ENCODE results near the gene PIK3CG. TPM values are rescaled to one million over a fixed set of nuclear protein-coding genes. Genes with fewer than 3 reads are reported as not detected.

Gene PIK3CG
- total RNA-seq (1 to 10 TPM; 1.3 to 4.5 (median 2.3) TPM), polyA plus RNA-seq (1 to 10 TPM in 1 of 2 donors, under 1 TPM in 1; 0.31 to 4.9 TPM)
- long read RNA-seq, donor 1, partial matches to known transcripts, result 0 of 1 reads
- long read RNA-seq, donor 1, other reads (novel, unspliced or antisense), result 1 of 1 reads
- long read RNA-seq, donor 2, result 0 reads
- long read RNA-seq, donor 3, result 0 reads

DNA sequence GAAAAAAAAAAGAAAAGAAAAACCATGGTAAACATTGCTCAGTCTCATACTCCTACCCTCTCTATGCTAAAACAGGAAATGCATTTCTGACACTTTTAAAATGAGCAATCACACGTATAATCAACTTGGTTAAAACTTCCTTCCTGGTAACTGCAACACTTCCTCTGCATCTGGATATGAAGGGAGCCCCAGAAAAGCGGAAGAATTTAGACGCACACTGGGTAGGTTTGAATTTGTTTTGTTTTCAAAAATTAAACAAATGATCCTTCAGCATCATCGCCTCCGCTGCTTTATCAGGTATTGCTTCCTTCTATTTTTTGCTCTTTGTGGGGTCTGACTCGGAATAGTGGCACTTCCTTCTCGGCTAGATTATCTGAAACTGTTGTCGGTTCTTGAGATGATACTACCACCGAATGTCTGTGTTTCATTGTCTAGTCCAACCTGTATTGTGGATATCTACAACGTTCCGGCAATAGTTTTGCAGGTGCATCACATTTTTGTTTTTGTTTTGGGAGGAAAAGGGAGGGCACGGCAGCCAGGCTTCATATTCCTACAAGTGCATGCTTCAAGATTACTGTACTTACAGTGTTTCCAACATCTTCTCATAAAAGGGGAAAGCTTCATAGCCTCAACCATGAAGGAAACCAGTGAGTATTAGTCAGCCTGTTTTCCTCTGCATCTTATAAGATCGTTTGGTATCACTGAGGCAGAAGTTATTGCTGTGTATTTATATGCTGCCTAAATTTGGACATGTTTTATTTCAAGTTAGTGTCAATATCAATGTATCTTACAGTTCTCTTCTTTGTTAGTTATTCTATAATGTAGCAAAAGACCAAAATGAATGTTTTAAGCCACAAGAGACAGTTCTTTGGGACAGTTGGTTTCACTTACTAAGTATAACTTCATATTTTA lies at the start of gene PIK3CG:
PIK3CG (plus strand) TSS at position 153 of the 912 bp plus-strand sequence. CDS start 2,280 bp downstream, outside the sequence.
- H3K27me3 ChIP-seq, result no peaks in the 10 kb centered on the region
- H3K4me1 ChIP-seq (ENCODE audit: insufficient read depth), result no peaks in the 10 kb centered on the region
- TF ChIP-seq POLR2A (IDR thresholded peaks at IDR 0.05) (no peak), EP300 (IDR thresholded peaks at IDR 0.05) (no peak)
- TF ChIP-seq, protein P1, sequence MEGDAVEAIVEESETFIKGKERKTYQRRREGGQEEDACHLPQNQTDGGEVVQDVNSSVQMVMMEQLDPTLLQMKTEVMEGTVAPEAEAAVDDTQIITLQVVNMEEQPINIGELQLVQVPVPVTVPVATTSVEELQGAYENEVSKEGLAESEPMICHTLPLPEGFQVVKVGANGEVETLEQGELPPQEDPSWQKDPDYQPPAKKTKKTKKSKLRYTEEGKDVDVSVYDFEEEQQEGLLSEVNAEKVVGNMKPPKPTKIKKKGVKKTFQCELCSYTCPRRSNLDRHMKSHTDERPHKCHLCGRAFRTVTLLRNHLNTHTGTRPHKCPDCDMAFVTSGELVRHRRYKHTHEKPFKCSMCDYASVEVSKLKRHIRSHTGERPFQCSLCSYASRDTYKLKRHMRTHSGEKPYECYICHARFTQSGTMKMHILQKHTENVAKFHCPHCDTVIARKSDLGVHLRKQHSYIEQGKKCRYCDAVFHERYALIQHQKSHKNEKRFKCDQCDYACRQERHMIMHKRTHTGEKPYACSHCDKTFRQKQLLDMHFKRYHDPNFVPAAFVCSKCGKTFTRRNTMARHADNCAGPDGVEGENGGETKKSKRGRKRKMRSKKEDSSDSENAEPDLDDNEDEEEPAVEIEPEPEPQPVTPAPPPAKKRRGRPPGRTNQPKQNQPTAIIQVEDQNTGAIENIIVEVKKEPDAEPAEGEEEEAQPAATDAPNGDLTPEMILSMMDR (IDR thresholded peaks at IDR 0.05), result no peak
- H3K36me3 ChIP-seq, result no peaks in the 10 kb centered on the region
- 16 to 65% (median 30%) methylated on average over 13 of the region's 13 CpGs for WGBS, 3 donors
- DNase-seq, result no peak
- no peaks in the 10 kb centered on the region for H3K9me3 ChIP-seq
- H3K4me3 ChIP-seq, result no peak within 1 kb of the TSS
- intact Hi-C loops (cut with DNase I), result no loop called here
- H3K27ac ChIP-seq, result no peak within 1 kb of the TSS

DNA sequence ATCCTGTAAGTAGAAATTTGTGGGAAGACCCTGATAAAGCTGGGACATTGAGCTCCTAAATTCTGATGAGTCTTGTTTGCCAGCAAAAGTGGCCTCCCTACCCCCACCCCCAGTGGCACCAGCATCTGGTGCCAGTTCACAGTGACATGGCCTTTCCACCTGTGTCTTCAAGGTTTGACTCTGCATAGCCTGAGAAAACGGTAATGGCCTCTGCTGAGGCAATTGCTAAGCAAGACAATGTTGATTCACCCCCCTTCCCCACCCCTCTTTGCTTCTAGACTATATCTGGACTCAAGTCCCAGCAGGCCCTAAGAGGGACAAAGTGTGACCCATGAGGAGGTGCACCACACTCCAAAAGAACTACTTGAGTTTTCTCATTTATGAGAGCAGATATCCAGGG lies 48.0 kb upstream of the PIK3CG start:
- TF ChIP-seq EP300 (IDR thresholded peaks at IDR 0.05), result no peak
- TF ChIP-seq, protein P1 (IDR thresholded peaks at IDR 0.05), result no peak
- no peak for TF ChIP-seq POLR2A (IDR thresholded peaks at IDR 0.05)
- Histone ChIP-seq H3K4me3 (no peak overlapping the region), H3K27me3 (no peaks in the 10 kb centered on the region), H3K4me1 (ENCODE audit: insufficient read depth) (no peaks in the 10 kb centered on the region), H3K27ac (no peak overlapping the region), H3K9me3 (no peaks in the 10 kb centered on the region), H3K36me3 (no peaks in the 10 kb centered on the region)
- DNase-seq, result no peak
- intact Hi-C loops (cut with DNase I), result no loop called here
- 68 to 79% (median 72%) methylated on average over 1 of the region's 1 CpG for WGBS, 3 donors

DNA sequence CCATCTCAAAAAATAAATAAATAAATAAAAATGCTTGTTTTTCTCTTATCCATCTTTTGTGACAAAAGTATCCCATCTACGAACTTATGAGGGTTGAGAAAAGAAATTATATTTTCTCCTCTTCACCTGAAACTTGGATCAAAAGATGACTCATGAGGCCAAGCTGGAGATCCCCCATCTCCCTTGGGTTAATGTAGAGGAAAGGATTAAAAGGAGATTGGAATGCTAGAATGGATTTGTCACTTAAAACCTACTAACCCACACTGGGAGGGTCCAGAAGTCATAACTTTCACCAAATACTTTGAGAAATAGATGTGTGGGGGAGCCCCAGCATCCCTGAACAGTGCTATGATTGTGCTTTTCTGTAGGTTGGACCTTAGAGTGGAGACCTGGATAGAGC lies 46.3 kb upstream of the PIK3CG start:
- no peaks in the 10 kb centered on the region for H3K36me3 ChIP-seq
- no peak overlapping the region for H3K4me3 ChIP-seq
- intact Hi-C loops (cut with DNase I), result no loop called here
- H3K9me3 ChIP-seq, result no peaks in the 10 kb centered on the region
- H3K27me3 ChIP-seq, result no peaks in the 10 kb centered on the region
- WGBS, 3 donors, result 36 to 96% (median 46%) methylated on average over 1 of the region's 1 CpG
- no peak for DNase-seq
- no peaks in the 10 kb centered on the region for H3K4me1 ChIP-seq (ENCODE audit: insufficient read depth)
- TF ChIP-seq EP300 (IDR thresholded peaks at IDR 0.05) (no peak), POLR2A (IDR thresholded peaks at IDR 0.05) (no peak)
- TF ChIP-seq, protein P1 (IDR thresholded peaks at IDR 0.05), result no peak
- H3K27ac ChIP-seq, result no peak overlapping the region

DNA sequence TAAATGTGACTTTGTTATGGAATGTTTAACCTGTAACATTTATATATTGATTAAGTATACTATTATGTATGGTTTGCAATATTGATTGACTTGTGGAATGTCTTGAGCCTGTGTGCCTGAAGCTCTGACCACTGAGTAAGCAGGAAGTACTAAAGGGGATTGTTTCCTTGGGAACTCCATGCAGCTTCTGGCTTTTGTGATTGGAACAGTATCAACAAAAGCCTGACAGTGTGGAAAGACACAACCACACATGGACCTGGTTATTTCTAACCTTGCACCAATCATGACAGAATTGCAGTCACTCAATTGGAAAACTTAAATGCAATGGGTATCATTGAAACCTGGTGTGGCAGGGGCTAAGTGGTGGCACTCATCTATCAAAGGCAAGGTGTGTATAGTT lies 45.5 kb upstream of the PIK3CG start:
- intact Hi-C loops (cut with DNase I), result no loop called here

More for the DNA sequence above, 45.5 kb upstream of the PIK3CG start:
- no peak overlapping the region for H3K27ac ChIP-seq
- H3K27me3 ChIP-seq, result no peaks in the 10 kb centered on the region
- no peak for TF ChIP-seq POLR2A (IDR thresholded peaks at IDR 0.05)
- TF ChIP-seq, protein P1 (IDR thresholded peaks at IDR 0.05), result no peak
- no peak for DNase-seq
- H3K4me1 ChIP-seq (ENCODE audit: insufficient read depth), result no peaks in the 10 kb centered on the region
- no peak overlapping the region for H3K4me3 ChIP-seq
- no peaks in the 10 kb centered on the region for H3K36me3 ChIP-seq
- no peaks in the 10 kb centered on the region for H3K9me3 ChIP-seq
